ENCODE data around the gene PTEN. TPM values are rescaled to one million over a fixed set of nuclear protein-coding genes. Genes with fewer than 3 reads are reported as not detected.
A peak's percentile ranks its signal among the peaks of the same experiment; 100 is the strongest.

PTEN gene
- total and polyA plus RNA-seq, 9 of the 15 experiments (the other 6 are each of a cell fraction or from before 2014, with no cell fraction given): 8.4 to 56.9 (median 22.2) TPM

GRCh38 chr10:87863053-87863943, at the start of gene PTEN, which contains the start of gene KLLN (continued):
- no peak for TF ChIP-seq TCF3 (CRISPR knock-in tag; IDR thresholded peaks at IDR 0.05)
- TF ChIP-seq PHB2 (IDR thresholded peaks at IDR 0.05; ENCODE audit: low read depth): no peak
- TF ChIP-seq ZNF143 (CRISPR knock-in tag; IDR thresholded peaks at IDR 0.05): no peak
- TF ChIP-seq TAF1 (IDR thresholded peaks at IDR 0.05; ENCODE audit: control insufficient read depth, extremely low read depth, insufficient read depth, low read length, severe bottlenecking): peak; percentile 97
- TF ChIP-seq NONO (IDR thresholded peaks at IDR 0.05; ENCODE audit: low read depth in 2 of 2, low read length in 1 of 2): no peak
- peak; percentile 71 for TF ChIP-seq KLF16 (IDR thresholded peaks at IDR 0.05)
- no peak for TF ChIP-seq PATZ1 (CRISPR knock-in tag; IDR thresholded peaks at IDR 0.05; ENCODE audit: borderline replicate concordance)
- peak; percentile 77; the same call in 1 of the 2 replicates for TF ChIP-seq KDM2B (CRISPR knock-in tag; IDR thresholded peaks at IDR 0.05)
- TF ChIP-seq GTF3C2 (IDR thresholded peaks at IDR 0.05; ENCODE audit: borderline replicate concordance, extremely low read depth, insufficient read length): no peak
- no peak for TF ChIP-seq ILF3 (IDR thresholded peaks at IDR 0.05; ENCODE audit: borderline replicate concordance)
- TF ChIP-seq SMARCE1 (IDR thresholded peaks at IDR 0.05): no peak
- TF ChIP-seq RNF2 (IDR thresholded peaks at IDR 0.05): peak; percentile 13; the same call in 1 of the 2 replicates
- no peak for TF ChIP-seq MBD2 (IDR thresholded peaks at IDR 0.05; ENCODE audit: borderline replicate concordance, low read depth)
- no peak for TF ChIP-seq ZNF583 (CRISPR knock-in tag; IDR thresholded peaks at IDR 0.05)
- no peak for TF ChIP-seq ZNF165 (CRISPR knock-in tag; IDR thresholded peaks at IDR 0.05; ENCODE audit: borderline replicate concordance)
- TF ChIP-seq ZNF766 (CRISPR knock-in tag; conservative IDR thresholded peaks at IDR 0.05): no peak
- TF ChIP-seq ETS1 (conservative IDR thresholded peaks at IDR 0.05; ENCODE audit: control insufficient read depth, low read depth, low read length): 0 out of 2 replicates have a peak, but pooled peaks have one; percentile 42
- no peak for TF ChIP-seq POLR2B (IDR thresholded peaks at IDR 0.05; ENCODE audit: low read depth, partially characterized antibody)
- peak in 1 of 2 experiments; percentile 94; a peak in 2 of 4 replicates for TF ChIP-seq ZNF639 (CRISPR knock-in tag; conservative IDR thresholded peaks at IDR 0.05 in 1 of 2, IDR thresholded peaks at IDR 0.05 in 1 of 2)
- TF ChIP-seq PHF21A (IDR thresholded peaks at IDR 0.05; ENCODE audit: borderline replicate concordance, low read depth): no peak

Measured in K562 (cell line).